HG03378 (cell line): Measurements from ENCODE around the gene SEMA6A.

Source experiments
- ATAC-seq: cut with Tn5 transposase; IDR thresholded peaks from one replicate; pipeline ENCODE4 v1.9.1; 2021; ENCODE audit warnings: mild to moderate bottlenecking, moderate library complexity; ENCODE audit not compliant: unreplicated experiment

Gene SEMA6A

GRCh38 chr5:116576053-116576713 is 1.6 kb upstream of the SEMA6A start:
- peak; percentile 21 for ATAC-seq

DNA sequence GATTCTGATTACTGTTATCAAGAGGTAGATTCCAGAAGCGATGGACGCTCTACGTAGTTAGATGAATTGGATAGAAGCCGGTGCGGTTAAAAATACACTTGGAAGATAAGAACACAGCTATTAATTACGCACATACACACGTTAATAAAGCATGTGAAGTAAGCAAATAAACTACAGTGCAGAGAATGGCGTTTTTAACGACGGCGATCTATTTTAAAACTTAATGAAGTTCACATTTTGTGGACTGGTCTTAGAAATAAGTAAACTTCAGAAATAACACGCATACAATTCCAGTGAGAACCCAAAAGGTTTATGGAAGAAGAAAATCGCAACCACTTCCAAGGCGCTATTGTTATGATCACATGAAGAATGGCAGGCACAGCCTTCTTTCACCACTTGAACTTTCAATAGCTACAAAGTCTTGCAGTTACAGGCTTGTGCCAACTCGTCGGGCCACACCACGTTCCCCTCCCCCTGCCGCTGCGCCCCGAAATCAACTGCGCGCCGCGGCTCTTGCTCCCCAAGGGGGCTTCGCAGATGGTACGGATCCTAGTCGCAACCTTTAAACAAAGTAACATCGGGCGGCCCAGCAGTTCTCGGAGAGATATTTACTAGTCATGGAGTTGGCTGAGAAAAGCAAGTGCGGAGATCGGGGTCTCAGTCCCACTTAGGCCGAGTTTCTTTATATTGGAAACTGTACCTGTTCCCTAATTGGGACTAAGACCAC is 866 bp upstream of the SEMA6A start:
- ATAC-seq = no peak

GRCh38 chr5:116573702-116574366 is 789 bp downstream of the SEMA6A start:
- no peak for ATAC-seq

- no peak for ATAC-seq
Measured at GRCh38 chr5:116573279-116573701, 1.3 kb downstream of the SEMA6A start.

- ATAC-seq = no peak
Measured at GRCh38 chr5:116572350-116573278, 2.0 kb downstream of the SEMA6A start.

DNA sequence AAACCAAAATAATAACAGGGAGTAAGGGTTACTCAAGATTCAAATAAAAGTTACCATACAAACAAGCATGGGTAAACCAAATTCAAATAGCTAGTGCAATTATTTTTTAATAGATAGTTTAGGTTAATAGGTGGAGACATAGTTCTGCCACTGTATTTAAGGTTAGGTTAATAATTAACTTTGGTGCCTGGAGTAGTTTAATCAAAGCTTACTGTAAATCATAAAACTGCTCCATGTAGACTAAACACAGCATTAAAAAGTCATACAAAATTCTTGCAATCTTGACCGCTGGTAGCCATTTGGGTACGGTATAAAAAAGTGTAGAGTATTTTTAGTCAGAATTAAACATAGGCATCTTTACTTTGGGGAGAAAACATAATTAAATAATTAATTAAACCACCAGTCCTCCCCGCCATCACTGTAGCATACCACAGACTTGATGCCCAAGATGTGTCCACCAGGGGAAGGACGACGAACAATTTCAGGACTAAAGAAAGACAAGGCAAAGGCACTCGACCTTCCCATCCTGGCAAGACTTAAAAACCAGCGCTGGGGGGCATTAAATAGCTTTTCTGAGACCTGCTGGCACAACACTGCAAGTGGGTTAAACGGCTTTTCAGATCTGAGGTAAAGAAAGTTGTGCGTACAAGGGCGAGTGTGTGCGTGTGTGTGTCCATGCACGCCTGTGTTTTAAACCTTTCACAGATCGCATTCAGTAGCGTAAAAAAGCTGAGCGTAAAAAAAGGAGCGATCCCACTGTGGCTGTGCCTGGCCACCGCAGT is 2.9 kb downstream of the SEMA6A start:
- ATAC-seq = no peak

DNA sequence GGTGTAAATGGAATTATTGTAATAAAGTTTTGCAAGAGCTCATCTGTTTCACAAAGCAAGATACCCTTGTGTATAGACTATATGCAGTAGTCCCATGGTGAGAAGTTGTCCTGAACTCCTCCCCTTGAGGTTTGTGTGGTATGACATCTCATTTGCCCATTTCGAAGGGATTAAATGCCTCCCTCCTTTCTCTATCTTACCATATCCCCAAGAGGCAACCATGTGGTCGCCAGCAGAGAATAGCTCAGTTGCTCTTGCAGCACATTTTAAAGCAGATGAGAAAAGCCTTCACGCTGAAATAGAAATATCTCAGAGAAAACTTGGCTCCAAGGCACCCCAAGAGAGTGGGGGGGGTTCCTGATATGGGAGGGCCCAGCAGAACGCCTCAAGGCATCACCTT is 4.6 kb downstream of the SEMA6A start:
- ATAC-seq = no peak

- no peak for ATAC-seq
Measured at GRCh38 chr5:116567106-116567505, 7.5 kb downstream of the SEMA6A start.

- peak; percentile 72 for ATAC-seq
Measured at GRCh38 chr5:116566251-116566650, 8.4 kb downstream of the SEMA6A start.

DNA sequence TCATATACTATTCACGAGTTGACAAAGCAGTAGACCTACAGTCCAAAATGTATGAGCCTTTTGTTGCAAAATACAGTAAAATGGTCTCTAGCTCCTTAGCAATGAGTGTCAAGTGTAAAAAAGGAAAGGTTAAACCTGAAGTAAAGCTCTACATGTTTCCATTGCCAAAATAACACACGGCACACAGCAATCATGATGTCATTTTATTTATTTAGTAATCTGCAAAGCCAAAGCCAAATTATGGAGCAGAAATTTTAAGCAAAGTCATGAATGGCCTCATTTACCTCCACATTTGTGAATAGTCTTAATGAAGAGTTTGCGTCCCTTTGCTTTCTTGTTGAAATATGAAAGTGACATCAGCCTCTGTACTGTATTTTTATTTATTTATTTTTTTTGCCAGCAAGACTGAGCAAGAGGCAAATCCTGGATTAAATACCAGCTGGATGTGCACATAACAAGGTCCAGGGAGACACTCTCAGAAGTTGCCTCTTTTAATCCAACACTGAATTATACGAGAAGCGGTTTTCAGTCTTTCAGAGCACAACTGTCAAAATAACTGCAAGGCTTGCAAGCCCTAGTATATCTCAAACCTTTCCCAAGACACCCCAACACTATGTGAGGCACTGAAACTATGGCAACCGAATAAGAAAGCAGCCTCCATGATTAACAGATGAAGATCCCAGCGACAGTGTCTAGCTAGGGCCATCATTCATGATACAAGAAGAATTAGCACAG is 9.7 kb downstream of the SEMA6A start:
- ATAC-seq = no peak

GRCh38 chr5:116564312-116564711 is 10.3 kb downstream of the SEMA6A start:
- no peak for ATAC-seq

DNA sequence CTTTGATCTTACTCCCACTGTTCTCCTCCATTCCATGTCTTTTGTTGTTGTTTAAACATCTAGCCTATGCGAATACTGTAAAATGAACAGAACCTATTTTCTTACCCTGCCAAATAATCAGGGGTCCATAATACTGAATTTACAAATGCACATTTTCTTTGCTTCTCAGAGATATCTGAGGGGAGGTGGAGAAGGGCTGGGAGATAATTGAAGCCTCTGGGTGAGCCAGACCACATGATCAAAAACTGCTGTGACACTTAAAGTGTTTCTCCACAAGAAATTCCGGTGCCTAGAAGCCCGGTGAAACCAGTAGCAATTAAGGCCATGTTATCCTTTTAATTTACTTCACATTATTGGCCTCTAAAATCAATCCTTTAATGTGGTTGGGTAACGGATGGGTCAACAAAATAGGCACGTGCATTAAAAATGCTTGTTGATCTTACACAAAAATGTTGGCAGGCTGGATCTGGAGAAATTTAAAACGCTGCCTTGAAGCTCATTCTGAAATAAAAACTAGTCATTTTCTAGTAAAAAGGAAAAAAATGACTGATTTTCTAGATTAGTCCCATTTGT is 10.8 kb downstream of the SEMA6A start:
- no peak for ATAC-seq

GRCh38 chr5:116562669-116563068 is 12.0 kb downstream of the SEMA6A start:
- no peak for ATAC-seq

DNA sequence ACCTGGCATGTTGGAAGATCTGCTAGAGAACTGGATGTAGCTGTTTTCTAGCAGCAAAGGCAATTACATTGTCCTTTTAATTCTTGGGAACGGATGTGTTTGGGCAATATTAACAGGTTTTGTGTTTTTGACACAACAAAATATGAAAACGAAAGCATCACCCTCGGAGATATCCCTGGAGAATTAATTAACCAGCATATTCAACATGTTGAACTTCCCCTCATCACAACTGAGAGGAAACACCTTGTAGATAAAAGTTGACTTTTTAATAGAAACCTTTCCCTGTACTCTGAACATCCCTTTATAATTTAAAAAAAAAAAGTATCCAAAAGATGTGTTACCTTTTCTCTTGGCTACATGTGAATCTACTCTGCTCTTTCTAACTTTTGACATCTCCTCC is 13.0 kb downstream of the SEMA6A start:
- ATAC-seq = no peak

DNA sequence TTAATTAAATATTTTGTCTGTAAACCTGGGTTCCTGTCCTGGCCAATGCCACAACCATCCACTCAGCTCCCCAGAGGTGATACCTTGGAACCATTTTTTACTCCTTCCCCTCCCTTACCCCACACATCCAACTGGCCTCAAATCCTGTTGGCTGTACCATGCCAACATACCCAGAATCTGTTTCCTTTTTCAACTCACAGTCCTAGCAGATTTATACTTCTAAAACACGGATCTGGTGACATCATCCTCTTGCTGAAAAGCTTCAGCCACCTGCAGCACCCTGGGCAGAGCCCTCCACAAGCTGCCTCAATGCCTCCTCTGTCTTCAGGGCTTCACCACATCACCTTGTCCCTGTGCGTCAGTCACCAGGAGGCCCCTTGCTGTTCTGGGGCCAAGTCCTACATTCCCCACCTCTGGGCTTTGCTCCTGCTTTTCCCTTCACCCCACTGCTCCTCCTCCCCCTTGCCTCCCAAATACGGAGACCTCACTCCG is 14.9 kb downstream of the SEMA6A start:
- no peak for ATAC-seq

GRCh38 chr5:116559239-116559638 is 15.4 kb downstream of the SEMA6A start:
- ATAC-seq = no peak

GRCh38 chr5:116557669-116558271 is 16.9 kb downstream of the SEMA6A start:
- ATAC-seq = peak; percentile 46

- no peak for ATAC-seq
Measured at GRCh38 chr5:116554764-116555163, 19.9 kb downstream of the SEMA6A start.

- no peak for ATAC-seq
Measured at GRCh38 chr5:116553366-116553765, 21.3 kb downstream of the SEMA6A start.
